Natural killer cell (primary cell): Measurements from ENCODE around the gene GPBAR1. TPM values are rescaled to one million over a fixed set of nuclear protein-coding genes. Genes with fewer than 3 reads are reported as not detected.

Experiments used
- ATAC-seq, 3 donors: fragments of 150-1000 bp in 2 of 3; fragments of 200-7000 bp in 1 of 3; cut with Tn5 transposase; 1 replicate in 1 of 3; 2 replicates in 2 of 3; pipeline ENCODE4 v1.10.0; 2021; ENCODE audit warnings: mild to moderate bottlenecking in 2 of 3, moderate library complexity in 2 of 3
- DNase-seq, 2 donors: peaks; one replicate each; pipeline versions ENCODE4 v3.0.0 to v3.0.0-alpha.2; 2013 to 2021; ENCODE audit warnings: mixed read lengths in 1 of 2
- H3K27ac ChIP-seq: one replicate; pipeline ENCODE4 v1.5.1; 2013; ENCODE audit warnings: mild to moderate bottlenecking, low read length
- H3K27me3 ChIP-seq: one replicate; pipeline ENCODE4 v1.6.1; 2013; ENCODE audit warnings: low read length; ENCODE audit not compliant: control insufficient read depth, insufficient read depth
- H3K36me3 ChIP-seq: one replicate; pipeline ENCODE4 v1.6.1; 2013; ENCODE audit warnings: low read length; ENCODE audit not compliant: control insufficient read depth, insufficient read depth
- H3K4me1 ChIP-seq: one replicate; pipeline ENCODE4 v1.6.1; 2013; ENCODE audit warnings: low read length; ENCODE audit not compliant: control insufficient read depth, insufficient read depth
- H3K4me3 ChIP-seq: one replicate; pipeline ENCODE4 v1.5.1; 2013; ENCODE audit warnings: low read length
- H3K9me3 ChIP-seq: one replicate; pipeline ENCODE4 v1.6.1; 2013; ENCODE audit warnings: low read length; ENCODE audit not compliant: control insufficient read depth, insufficient read depth
- H3K27ac Mint-ChIP-seq, 2 donors: one replicate each; pipeline ENCODE4 v1.8.0; 2022; ENCODE audit warnings: mild to moderate bottlenecking in 2 of 2, mixed read lengths in 2 of 2, moderate library complexity in 1 of 2
- H3K27me3 Mint-ChIP-seq, 2 donors: one replicate each; pipeline ENCODE4 v1.8.0; 2022; ENCODE audit warnings: low read depth in 2 of 2, mixed read lengths in 2 of 2
- H3K36me3 Mint-ChIP-seq: one replicate; pipeline ENCODE4 v1.8.0; 2022; ENCODE audit warnings: mixed read lengths
- H3K4me1 Mint-ChIP-seq, 2 donors: one replicate each; pipeline ENCODE4 v1.8.0; 2022; ENCODE audit warnings: mixed read lengths in 2 of 2
- H3K4me3 Mint-ChIP-seq: one replicate; pipeline ENCODE4 v1.8.0; 2022; ENCODE audit warnings: mild to moderate bottlenecking, moderate library complexity, mixed read lengths
- H3K9me3 Mint-ChIP-seq, 2 donors: one replicate each; pipeline ENCODE4 v1.8.0; 2022; ENCODE audit warnings: mixed read lengths in 2 of 2
- CTCF ChIP-seq: fragments of 200-600 bp; IDR thresholded peaks from one replicate; pipeline ENCODE4 v1.8.0; 2022; ENCODE audit warnings: antibody characterized with exemption
- WGBS: methylation state at CpG from one replicate; pipeline ENCODE4 v1.1.7; 2013; ENCODE audit warnings: missing lambda C conversion rate; ENCODE audit not compliant: insufficient coverage; 5-methylcytosine and 5-hydroxymethylcytosine counted together
- intact Hi-C: fragments of 100-400 bp; cut with micrococcal nuclease; formaldehyde crosslinking; loops from one replicate; pipeline ENCODE4 v1.14.2; 2022
- total RNA-seq, 4 donors: library from RNA; stranded (reverse); fragments of 120-200 nt in 1 of 4; gene quantifications; one replicate each; pipeline versions ENCODE4 v1.2.3 to v1.2.4, GENCODE V29; 2013 to 2022

GPBAR1 gene
- total RNA-seq, 3 donors from 2014 or later (not counting 1 experiment from before 2014, with no cell fraction given) = 1.4 to 3.3 (median 2.6) TPM

GRCh38 chr2:218277921-218278320 lies 17.1 kb downstream of the GPBAR1 start:
- peaks cover 10% of the 10 kb centered on the region for H3K4me1 ChIP-seq
- ATAC-seq = no peak
- peaks cover 88% of the 10 kb centered on the region for H3K36me3 ChIP-seq
- Mint-ChIP-seq H3K9me3 (no peaks in the 10 kb centered on the region), H3K27ac (peak overlapping the region; percentile 79 to 80), H3K4me1 (peaks cover 14 to 38% of the 10 kb centered on the region in 2 donors), H3K4me3 (no peak overlapping the region), H3K27me3 (no peaks in the 10 kb centered on the region), H3K36me3 (peaks cover 9% of the 10 kb centered on the region)
- no peak overlapping the region for H3K4me3 ChIP-seq
- H3K9me3 ChIP-seq = no peaks in the 10 kb centered on the region
- 77% methylated on average over 7 of the region's 7 CpGs for WGBS
- no peak overlapping the region for H3K27ac ChIP-seq
- DNase-seq = no peak
- TF ChIP-seq CTCF = no peak
- no peaks in the 10 kb centered on the region for H3K27me3 ChIP-seq
- intact Hi-C loops = loop anchor here (10.0 kb wide), 1 partner anchor 577 kb away; the partner anchor contains the start of gene WNT6

- H3K9me3 ChIP-seq = no peaks in the 10 kb centered on the region
- H3K36me3 Mint-ChIP-seq = peaks cover 9% of the 10 kb centered on the region
- peaks cover 17% of the 10 kb centered on the region for H3K4me1 ChIP-seq
- no peak overlapping the region for H3K4me3 ChIP-seq
- no peaks in the 10 kb centered on the region for H3K27me3 ChIP-seq
- DNase-seq (no peak), ATAC-seq (no peak)
- no peak overlapping the region for H3K4me3 Mint-ChIP-seq
- H3K27me3 Mint-ChIP-seq = no peaks in the 10 kb centered on the region
- WGBS = 93% methylated on average over 16 of the region's 16 CpGs
- peaks cover 14 to 45% of the 10 kb centered on the region in 2 donors for H3K4me1 Mint-ChIP-seq
- peak overlapping the region; percentile 79 to 80 for H3K27ac Mint-ChIP-seq
- H3K9me3 Mint-ChIP-seq = no peaks in the 10 kb centered on the region
- intact Hi-C loops = loop anchor here (10.0 kb wide), 1 partner anchor 576 kb away; the partner anchor contains the start of gene WNT6
- no peak for TF ChIP-seq CTCF
- H3K36me3 ChIP-seq = peaks cover 89% of the 10 kb centered on the region
- H3K27ac ChIP-seq = no peak overlapping the region
Observed at GRCh38 chr2:218278531-218279360, 17.9 kb downstream of the GPBAR1 start.

GRCh38 chr2:218280260-218280870 lies 19.6 kb downstream of the GPBAR1 start:
- peak overlapping the region; percentile 43 to 79 for H3K27ac Mint-ChIP-seq
- DNase-seq (no peak), ATAC-seq (no peak)
- no peaks in the 10 kb centered on the region for H3K9me3 Mint-ChIP-seq
- Histone ChIP-seq H3K4me1 (peaks cover 33% of the 10 kb centered on the region), H3K27me3 (no peaks in the 10 kb centered on the region), H3K4me3 (no peak overlapping the region), H3K9me3 (no peaks in the 10 kb centered on the region), H3K36me3 (peaks cover 73% of the 10 kb centered on the region), H3K27ac (no peak overlapping the region)
- no peaks in the 10 kb centered on the region for H3K27me3 Mint-ChIP-seq
- peaks cover 27 to 58% of the 10 kb centered on the region in 2 donors for H3K4me1 Mint-ChIP-seq
- intact Hi-C loops = no loop called here
- peaks cover 9% of the 10 kb centered on the region for H3K36me3 Mint-ChIP-seq
- TF ChIP-seq CTCF = no peak
- no peak overlapping the region for H3K4me3 Mint-ChIP-seq
- WGBS = 96% methylated on average over 14 of the region's 14 CpGs
